Lung microvascular endothelial cell (primary cell): ENCODE results near the gene SCAPER. TPM values are rescaled to one million over a fixed set of nuclear protein-coding genes. Genes with fewer than 3 reads are reported as not detected.
"Not testable (repeated sequence)": the region's sequence is repeated elsewhere in the genome, so short reads cannot be mapped to it uniquely, and the experiment has no call there.

Source experiments
- DNase-seq, 2 donors: peaks; one replicate each; pipeline versions ENCODE4 v3.0.0 to v3.0.0-alpha.2; 2010; ENCODE audit warnings: low read depth in 2 of 2
- total RNA-seq: library from RNA; depleted of rRNA; stranded (reverse); fragments of >200 nt; gene quantifications from 2 replicates; pipeline ENCODE4 v1.2.1, GENCODE V29; 2014

Gene SCAPER
- total RNA-seq, 1 donor from 2014 or later, result 11.5 TPM

GRCh38 chr15:76863123-76863522, 42.0 kb downstream of the SCAPER start:
- DNase-seq, result no peak

- no peak for DNase-seq
Observed at GRCh38 chr15:76861815-76862397, 43.2 kb downstream of the SCAPER start.

DNA sequence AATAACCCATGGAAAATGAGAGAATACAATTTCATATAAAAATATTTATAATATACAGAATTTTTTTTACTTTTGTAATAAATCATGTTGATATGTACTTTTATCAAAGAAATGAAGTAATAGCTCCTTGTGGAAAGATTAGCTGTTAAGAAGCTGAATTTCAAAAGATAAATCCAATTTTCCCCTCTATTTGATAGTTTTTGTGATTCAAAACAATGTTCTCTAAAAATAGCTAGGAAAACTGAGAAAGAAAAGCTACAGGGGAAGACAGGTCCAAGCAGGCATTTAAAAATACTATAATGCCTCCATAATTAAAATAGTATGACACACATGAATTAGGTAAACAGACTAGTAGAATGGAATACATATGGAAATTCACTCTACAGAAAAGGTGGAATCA, 44.9 kb downstream of the SCAPER start:
- DNase-seq, result no peak

DNA sequence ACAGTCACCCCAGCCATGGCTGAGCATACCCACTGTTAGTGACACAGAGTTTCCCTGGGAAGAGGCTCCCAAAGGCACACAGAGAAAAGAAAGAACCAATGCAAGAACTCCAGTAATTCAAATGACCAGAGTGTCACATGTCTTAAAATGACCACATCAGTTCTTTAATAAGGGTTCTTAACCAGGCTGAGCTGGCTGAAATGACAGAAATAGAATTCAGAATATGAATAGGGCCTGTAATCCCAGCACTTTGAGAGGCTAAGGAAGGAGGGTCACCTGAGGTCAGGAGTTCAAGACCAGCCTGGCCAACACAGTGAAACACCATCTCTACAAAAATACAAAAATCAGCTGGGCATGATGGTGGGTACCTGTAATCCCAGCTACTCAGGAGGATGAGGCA, 54.8 kb downstream of the SCAPER start:
- not testable (repeated sequence) for DNase-seq

GRCh38 chr15:76846782-76847181, 58.4 kb downstream of the SCAPER start:
- no peak for DNase-seq

GRCh38 chr15:76844096-76844495, 61.0 kb downstream of the SCAPER start:
- DNase-seq, result no peak

GRCh38 chr15:76843269-76843668, 61.9 kb downstream of the SCAPER start:
- no peak for DNase-seq

DNA sequence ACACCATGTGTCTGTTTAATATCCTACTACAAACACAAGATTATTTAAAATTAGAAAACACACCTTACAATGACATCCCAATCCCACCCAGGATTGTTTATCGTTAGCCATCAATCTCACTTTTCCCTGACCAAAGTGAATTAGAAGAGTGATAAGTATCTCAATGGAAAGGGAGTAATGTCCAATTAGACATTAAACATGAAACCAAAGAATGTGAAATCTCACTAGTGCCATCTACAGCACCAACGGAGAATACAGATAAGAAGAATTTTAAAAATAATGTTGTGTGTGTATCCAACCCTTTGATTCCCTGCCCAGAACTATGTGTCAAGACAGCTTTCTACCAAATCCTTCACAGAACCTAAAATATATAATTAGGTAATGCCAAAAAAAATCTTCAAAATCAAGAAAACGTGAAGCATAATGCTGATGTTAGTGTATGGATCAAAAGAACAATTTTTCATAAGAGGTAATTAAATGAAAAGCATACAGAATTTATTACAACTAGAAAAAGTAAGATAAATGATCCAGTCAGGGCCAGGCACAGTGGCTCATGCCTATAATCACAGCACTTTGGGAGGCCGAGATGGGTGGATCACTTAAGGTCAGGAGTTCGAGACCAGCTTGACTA, 64.2 kb downstream of the SCAPER start:
- peak; percentile 36 to 63 for DNase-seq

DNA sequence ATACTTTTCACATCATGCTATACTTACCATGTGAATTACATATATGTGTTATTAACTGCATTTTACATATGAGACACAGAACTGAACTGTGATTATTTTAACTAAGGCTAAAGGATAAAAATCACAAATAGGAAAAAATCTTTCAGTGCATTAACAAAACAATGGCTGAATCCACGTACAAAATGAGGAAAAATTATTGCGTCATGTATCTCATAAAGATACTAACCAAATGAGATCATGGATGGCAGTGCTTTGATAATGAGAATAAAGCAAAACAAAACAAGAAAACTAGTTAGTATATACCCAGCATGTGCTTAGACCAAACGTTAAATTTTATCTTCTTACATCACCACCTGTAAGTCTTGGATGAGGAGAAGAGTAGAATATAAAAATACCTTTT, 66.0 kb downstream of the SCAPER start:
- no peak for DNase-seq

- no peak for DNase-seq
Observed at GRCh38 chr15:76837474-76837873, 67.7 kb downstream of the SCAPER start.

DNA sequence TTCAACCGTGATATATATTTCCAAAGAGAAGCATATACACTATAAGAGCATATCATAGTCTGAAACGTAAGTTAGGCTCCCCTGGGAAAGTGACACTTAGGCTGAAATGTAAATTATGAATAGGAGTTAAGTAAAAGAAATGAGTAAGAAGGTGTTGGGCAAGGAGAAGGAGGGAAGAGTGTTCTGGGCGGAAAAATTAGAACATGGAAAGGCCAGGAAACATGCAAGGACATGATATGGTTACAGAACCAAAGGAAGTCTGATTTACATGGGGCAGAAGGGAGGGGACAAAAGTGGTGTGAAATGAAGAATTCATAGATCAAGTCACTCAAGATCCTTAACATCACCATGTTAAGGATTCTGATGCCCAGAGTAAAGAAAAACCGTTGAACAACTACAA, 75.2 kb downstream of the SCAPER start:
- no peak for DNase-seq

- DNase-seq, result no peak
Observed at GRCh38 chr15:76823890-76824289, 81.2 kb downstream of the SCAPER start.

- DNase-seq, result no peak
Observed at GRCh38 chr15:76823303-76823702, 81.8 kb downstream of the SCAPER start.

GRCh38 chr15:76818926-76819325, 86.2 kb downstream of the SCAPER start:
- not testable (repeated sequence) for DNase-seq

- no peak for DNase-seq
Observed at GRCh38 chr15:76815421-76815820, 89.7 kb downstream of the SCAPER start.

DNA sequence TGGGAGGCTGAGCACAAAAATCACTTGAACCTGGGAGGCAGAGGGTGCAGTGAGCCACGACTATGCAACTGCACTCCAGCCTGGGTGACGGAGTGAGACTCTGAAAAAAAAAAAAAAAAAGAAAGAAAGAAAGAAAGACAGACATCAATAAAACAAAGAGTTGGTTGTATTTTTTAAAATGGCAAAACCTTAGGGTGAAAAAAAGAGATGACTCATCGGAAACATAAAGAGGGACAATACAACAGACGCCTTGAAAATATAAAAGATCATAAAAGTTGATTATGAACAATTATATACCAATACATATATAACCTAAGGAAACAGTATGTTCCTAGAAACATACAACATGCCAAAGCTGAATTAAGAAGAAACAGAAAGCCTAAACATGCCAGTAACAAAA, 92.8 kb downstream of the SCAPER start:
- no peak for DNase-seq

DNA sequence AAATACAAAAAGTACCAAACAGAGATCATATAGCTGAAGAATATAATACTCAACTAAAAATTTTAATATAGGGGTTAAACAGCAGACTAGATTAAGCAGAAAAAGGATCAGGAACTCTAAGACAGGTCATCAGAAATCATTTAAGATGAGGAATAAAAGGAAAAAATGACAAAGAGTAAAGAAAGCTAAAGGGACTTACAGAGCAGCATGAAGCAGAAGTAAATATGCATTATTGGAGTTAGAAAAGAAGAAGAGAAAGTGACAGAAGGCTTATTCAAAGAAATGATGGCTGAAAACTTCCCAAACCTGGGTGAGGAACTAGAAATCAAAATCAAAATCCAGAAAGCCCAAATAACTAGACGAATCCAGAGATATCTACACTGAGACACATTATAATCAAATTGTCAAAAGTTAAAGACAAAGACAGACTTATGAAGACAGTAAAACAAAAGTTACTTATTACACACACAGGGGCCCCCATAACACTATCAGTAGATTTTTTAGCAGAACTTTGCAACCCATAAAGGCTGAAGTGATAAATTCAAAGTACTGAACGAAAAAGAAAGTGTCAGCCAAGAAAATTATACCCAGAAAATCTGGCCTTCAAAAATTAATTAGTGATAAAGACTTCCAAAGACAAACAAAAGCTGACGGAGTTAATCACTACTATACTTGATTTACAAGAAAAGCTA, 95.6 kb downstream of the SCAPER start:
- no peak for DNase-seq

DNA sequence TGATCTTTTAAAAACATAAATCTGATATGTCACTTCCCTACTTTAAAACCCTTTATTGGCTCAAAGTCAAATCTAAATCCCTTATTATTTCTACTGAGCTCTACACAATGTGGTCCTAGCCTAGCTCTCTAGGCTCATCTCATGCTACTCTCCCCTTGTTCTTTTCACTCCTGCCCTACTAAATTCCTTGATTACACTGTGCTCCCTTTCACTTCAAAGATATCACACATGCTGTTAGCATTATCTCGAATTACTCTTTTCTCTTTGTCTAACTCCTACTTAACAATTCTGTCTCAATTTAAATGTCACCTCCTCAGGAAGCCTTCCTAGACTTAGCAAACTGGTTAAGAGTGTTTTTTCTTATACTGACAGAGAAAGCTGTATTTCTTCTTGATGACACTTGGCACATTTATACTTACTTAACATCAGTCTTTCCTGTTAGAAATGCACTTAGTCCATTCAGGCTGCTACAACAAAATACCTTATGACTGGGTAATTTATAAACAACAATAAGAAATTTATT, 102.0 kb downstream of the SCAPER start:
- DNase-seq, result no peak

GRCh38 chr15:76802411-76802810, 102.7 kb downstream of the SCAPER start:
- DNase-seq, result no peak

DNA sequence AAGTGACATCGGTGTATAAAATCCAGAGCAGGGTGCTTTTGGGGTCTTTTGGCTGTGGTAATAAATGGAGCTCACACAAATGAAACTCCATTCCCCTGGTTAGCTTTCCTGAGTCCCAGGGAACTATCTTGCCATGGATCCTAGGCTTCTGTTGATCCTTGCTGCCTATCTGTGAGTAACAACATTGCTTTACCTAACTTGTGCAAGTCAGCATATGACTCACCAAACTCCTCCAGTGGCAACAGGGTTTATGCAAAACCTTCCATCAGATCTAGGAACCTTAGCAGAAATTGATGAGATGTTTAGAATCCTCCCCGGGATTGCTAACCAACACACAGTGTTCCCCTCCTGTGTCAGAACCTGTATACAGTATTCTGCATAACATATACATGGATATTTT, 105.4 kb downstream of the SCAPER start:
- peak in 1 of 2 donors; percentile 11 for DNase-seq

DNA sequence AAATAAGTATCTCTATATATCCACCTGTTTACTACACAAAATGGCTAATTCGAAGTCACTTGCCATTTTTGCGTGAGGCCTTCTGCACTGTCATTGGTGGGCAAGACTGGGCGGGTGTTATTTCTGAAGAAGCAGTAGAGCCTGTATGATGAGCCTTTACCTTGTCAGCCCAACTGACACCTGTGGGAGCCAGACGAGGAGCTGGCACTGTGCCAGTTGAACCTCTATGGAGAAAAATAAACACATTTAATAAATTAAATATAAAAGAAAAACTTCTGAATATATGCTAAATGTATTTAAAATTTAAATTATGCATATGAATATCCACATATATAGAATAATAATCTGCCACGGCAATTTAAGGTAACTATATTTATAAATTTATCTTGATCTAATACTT, 109.9 kb downstream of the SCAPER start:
- DNase-seq, result no peak

DNA sequence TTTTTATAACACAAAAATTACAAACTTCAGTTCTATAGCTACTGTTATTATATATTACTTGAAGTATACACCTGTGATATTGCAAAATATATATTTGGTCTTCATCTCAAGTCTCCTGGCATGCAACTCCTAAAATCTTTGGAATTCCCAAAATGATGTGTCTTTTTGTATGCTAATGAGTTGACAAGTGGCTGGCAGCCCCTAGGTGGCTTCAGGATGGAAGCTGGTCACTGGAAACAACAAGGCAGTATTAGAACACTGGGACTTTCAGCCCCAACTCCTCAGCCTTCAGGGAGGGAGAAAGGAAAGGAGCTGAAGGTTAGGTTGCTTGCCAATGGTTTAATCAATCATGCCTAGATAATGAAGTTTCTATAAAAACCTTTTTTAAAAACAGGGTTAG, 112.0 kb downstream of the SCAPER start:
- no peak for DNase-seq

DNA sequence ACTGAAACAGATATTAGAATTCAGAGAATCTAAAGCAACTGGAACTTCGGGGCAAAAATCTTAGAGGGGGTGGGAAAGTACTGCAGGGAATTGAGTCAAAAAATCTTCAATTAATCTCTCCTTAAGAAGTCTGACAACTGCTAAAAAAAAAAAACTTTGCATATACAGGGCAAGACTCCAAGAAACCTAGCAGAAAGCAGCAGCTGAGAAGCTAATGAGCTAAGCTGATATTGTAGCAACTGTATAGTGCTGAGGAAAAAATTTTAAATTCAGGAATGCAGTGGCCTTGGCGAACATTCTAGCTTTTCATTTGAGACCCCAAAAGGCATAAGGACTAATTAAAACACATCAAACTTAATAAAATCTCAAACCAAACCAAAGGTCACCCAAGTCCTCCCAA, 113.6 kb downstream of the SCAPER start:
- DNase-seq, result no peak
